ENCODE results near the gene SPDYC. TPM values are rescaled to one million over a fixed set of nuclear protein-coding genes. Genes with fewer than 3 reads are reported as not detected.

The SPDYC gene, protein sequence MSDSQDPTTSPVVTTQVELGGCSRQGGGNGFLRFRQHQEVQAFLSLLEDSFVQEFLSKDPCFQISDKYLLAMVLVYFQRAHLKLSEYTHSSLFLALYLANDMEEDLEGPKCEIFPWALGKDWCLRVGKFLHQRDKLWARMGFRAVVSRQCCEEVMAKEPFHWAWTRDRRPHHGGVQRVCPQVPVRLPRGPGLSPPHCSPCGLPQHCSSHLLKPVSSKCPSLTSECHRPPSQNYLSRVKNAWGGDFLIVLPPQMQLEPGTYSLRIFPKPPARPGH
- not detected for total RNA-seq
- not detected for polyA plus RNA-seq
- total RNA-seq, result 0 reads per million in 6 experiments

- ATAC-seq, result no peak
- Mint-ChIP-seq H3K36me3 (no peaks in the 10 kb centered on the region), H3K27ac (peak within 1 kb of the TSS in 5 of 10 donors; percentile 47 to 71 (median 63)), H3K9me3 (no peaks in the 10 kb centered on the region), H3K27me3 (no peaks in the 10 kb centered on the region), H3K4me1 (peaks cover 0 to 10% (median 0%) of the 10 kb centered on the region in 4 donors), H3K4me3 (no peak within 1 kb of the TSS)
- POLR2A ChIA-PET, result no interaction called here
- DNase-seq, result no peak
Observed at GRCh38 chr11:65170058-65170534, at the start of gene SPDYC. Gene SPDYC, plus strand, starts transcription at chr11:65170233. Its CDS starts 1,125 bp downstream, at chr11:65171358.

DNA sequence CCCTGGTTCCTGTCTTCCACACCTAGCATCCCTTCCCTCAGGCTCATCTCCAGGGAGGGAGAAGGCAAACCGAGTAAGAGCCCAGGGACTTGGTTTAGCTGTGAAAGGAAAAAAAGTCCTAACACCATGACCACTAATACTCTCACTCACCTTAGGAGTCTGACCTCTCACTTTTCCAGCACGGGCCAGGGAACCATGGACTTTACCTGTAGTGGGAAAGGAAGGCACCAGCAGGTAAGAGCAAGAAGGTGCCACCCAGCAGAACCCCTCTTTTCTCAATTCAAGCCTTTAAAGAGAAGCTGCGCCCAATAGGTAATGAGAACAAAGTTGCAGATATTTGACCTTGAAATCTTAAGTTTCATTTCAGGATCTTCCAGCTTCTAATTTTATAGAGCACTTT, 49.2 kb upstream of the SPDYC start:
- peaks cover 3 to 58% (median 6%) of the 10 kb centered on the region in 3 donors for H3K36me3 Mint-ChIP-seq
- H3K27me3 Mint-ChIP-seq, result no peaks in the 10 kb centered on the region
- no peaks in the 10 kb centered on the region for H3K9me3 Mint-ChIP-seq
- ATAC-seq (no peak), DNase-seq (peak in 1 of 10 donors; percentile 0)
- POLR2A ChIA-PET, result interaction anchor here (0.5 to 7.5 kb wide), 17 partner anchors 10 to 1135 kb away, joined by 3 to 135 read pairs (median 12); partner anchors contain the start of genes ARL2, CAPN1, CDCA5 and POLA2
- peaks cover 19 to 60% (median 48%) of the 10 kb centered on the region in 4 donors for H3K4me1 Mint-ChIP-seq
- peak overlapping the region; percentile 96 to 100 (median 98) for H3K4me3 Mint-ChIP-seq
- H3K27ac Mint-ChIP-seq, result peak overlapping the region; percentile 98 to 100 (median 100)

DNA sequence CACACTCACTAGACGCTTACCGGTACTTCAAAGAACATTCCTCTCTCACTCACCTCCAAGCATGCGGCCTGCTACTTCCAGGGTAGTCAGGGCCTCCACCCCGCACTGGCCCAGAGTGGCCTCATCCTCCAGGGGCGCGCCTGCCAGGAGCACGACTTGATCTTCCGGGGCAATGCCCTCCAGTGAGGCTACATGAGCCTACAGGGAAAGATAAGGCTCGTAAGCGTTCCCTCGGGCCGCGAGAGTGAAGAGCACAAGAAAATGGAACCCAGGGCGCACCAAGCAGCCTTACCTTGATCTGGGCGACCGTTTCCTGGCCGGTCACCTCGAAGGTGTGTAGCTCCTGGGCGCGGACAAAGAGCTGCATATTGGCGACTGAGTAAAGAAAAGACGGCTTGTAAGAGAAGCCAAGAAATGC, 48.6 kb upstream of the SPDYC start:
- Mint-ChIP-seq H3K27me3 (no peaks in the 10 kb centered on the region), H3K27ac (peak overlapping the region; percentile 98 to 100 (median 100)), H3K9me3 (no peaks in the 10 kb centered on the region), H3K36me3 (peaks cover 3 to 63% (median 6%) of the 10 kb centered on the region in 3 donors), H3K4me3 (peak overlapping the region; percentile 96 to 100 (median 98)), H3K4me1 (peaks cover 19 to 59% (median 45%) of the 10 kb centered on the region in 4 donors)
- POLR2A ChIA-PET, result interaction anchor here (0.6 to 7.5 kb wide), 27 partner anchors 10 to 454 kb away, joined by 3 to 135 read pairs (median 6); partner anchors contain the start of genes ARL2, CAPN1, CDCA5 and DPF2
- ATAC-seq (no peak), DNase-seq (peak in 3 of 10 donors; percentile 9 to 36 (median 26))

GRCh38 chr11:65121865-65122696, 48.0 kb upstream of the SPDYC start, which contains the start of the genes FAU and MRPL49:
Gene FAU, minus strand, starts transcription at chr11:65122134. Its CDS starts 321 bp downstream, at chr11:65121813.
Gene MRPL49, plus strand, starts transcription at chr11:65122321. Its CDS starts 26 bp downstream, at chr11:65122347.
- ATAC-seq, result peak; percentile 80 to 83
- Mint-ChIP-seq H3K4me3 (peak within 1 kb of the TSS; percentile 96 to 100 (median 98)), H3K4me1 (peaks cover 16 to 54% (median 41%) of the 10 kb centered on the region in 4 donors), H3K27ac (peak within 1 kb of the TSS; percentile 98 to 100 (median 100)), H3K36me3 (peaks cover 3 to 66% (median 6%) of the 10 kb centered on the region in 3 donors), H3K27me3 (no peaks in the 10 kb centered on the region), H3K9me3 (no peaks in the 10 kb centered on the region)
- POLR2A ChIA-PET, result interaction anchor here (0.5 to 7.5 kb wide), 34 partner anchors 9 to 776 kb away, joined by 3 to 135 read pairs (median 5); partner anchors contain the start of genes ARL2, CAPN1, CDCA5 and DPF2
- peak; percentile 89 to 99 (median 98) for DNase-seq

GRCh38 chr11:65124480-65125196, 45.4 kb upstream of the SPDYC start:
- POLR2A ChIA-PET, result interaction anchor here (1.5 to 7.5 kb wide), 3 partner anchors 11 to 28 kb away, joined by 5 to 135 read pairs (median 101); partner anchors contain the start of genes SYVN1, TM7SF2 and VPS51
- Mint-ChIP-seq H3K36me3 (peaks cover 0 to 68% (median 5%) of the 10 kb centered on the region in 3 donors), H3K27ac (peak overlapping the region in 7 of 10 donors; percentile 20 to 90 (median 68)), H3K9me3 (no peaks in the 10 kb centered on the region), H3K4me3 (peak overlapping the region in 8 of 10 donors; percentile 16 to 64 (median 35)), H3K27me3 (no peaks in the 10 kb centered on the region), H3K4me1 (peaks cover 11 to 38% (median 32%) of the 10 kb centered on the region in 4 donors)
- ATAC-seq (no peak), DNase-seq (no peak)

DNA sequence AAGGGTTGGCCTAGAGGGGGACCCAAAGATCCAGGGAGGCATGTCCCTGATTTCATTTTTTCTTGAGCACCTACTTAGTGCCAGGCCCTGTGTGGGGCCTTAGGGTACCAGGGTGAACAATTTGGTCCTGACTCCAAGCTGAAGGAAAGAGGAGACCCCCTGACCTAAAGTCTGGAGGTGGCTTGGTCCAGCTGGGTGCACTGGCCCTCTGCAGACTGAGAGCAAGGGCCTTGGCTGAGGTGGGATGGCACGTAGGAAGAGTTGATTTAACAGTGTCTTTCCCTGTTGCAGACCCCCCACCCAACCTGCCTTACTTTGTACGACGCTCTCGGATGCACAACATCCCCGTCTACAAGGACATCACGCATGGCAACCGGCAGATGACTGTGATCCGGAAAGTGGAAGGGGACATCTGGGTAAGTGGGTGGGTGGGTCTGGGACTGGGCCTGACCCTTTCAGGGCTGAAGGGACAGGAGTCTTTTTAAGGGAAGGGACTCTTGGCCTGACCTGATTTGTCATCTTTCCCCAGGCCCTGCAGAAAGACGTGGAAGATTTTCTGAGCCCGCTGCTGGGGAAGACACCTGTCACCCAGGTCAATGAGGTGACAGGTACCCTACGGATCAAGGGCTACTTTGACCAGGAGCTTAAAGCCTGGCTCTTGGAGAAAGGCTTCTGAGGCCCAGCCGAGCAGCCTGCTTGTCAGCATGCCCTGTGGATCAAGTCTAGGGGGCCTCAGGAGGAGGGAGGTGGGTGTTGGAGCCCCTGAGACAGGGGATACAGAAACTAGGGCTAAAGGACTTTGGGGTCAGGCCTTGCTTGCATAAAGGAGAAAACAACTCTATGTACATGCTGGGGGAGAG, 44.6 kb upstream of the SPDYC start:
- peaks cover 11 to 34% (median 30%) of the 10 kb centered on the region in 4 donors for H3K4me1 Mint-ChIP-seq

GRCh38 chr11:65126624-65127274, 43.3 kb upstream of the SPDYC start:
- H3K27ac Mint-ChIP-seq, result peak overlapping the region in 2 of 10 donors; percentile 57 to 65

More for the DNA sequence above, 44.6 kb upstream of the SPDYC start:
- POLR2A ChIA-PET, result interaction anchor here (0.5 to 7.5 kb wide), 5 partner anchors 10 to 111 kb away, joined by 3 to 135 read pairs (median 6); partner anchors contain the start of genes ARL2, SYVN1, TM7SF2 and VPS51
- no peak for ATAC-seq
- DNase-seq, result no peak
- Mint-ChIP-seq H3K27me3 (no peaks in the 10 kb centered on the region), H3K9me3 (no peaks in the 10 kb centered on the region), H3K4me3 (peak overlapping the region in 2 of 10 donors; percentile 2 to 20), H3K27ac (peak overlapping the region in 2 of 10 donors; percentile 68 to 70), H3K36me3 (peaks cover 0 to 68% (median under 1%) of the 10 kb centered on the region in 3 donors)

GRCh38 chr11:65127473-65128181, 42.4 kb upstream of the SPDYC start:
- Mint-ChIP-seq H3K4me3 (no peak overlapping the region), H3K9me3 (no peaks in the 10 kb centered on the region), H3K27ac (no peak overlapping the region), H3K4me1 (peaks cover 5 to 30% (median 16%) of the 10 kb centered on the region in 4 donors), H3K36me3 (peaks cover 0 to 67% (median 0%) of the 10 kb centered on the region in 3 donors), H3K27me3 (no peaks in the 10 kb centered on the region)
- ATAC-seq (no peak), DNase-seq (no peak)
- POLR2A ChIA-PET, result interaction anchor here (1.4 to 2.1 kb wide), 2 partner anchors 11 to 16 kb away, joined by 4 to 7 read pairs; partner anchors contain the start of genes TM7SF2 and ZNHIT2

More at GRCh38 chr11:65126624-65127274, 43.3 kb upstream of the SPDYC start:
- no peak overlapping the region for H3K4me3 Mint-ChIP-seq
- no peak for DNase-seq
- H3K27me3 Mint-ChIP-seq, result no peaks in the 10 kb centered on the region
- no peaks in the 10 kb centered on the region for H3K9me3 Mint-ChIP-seq
- peaks cover 0 to 69% (median 0%) of the 10 kb centered on the region in 3 donors for H3K36me3 Mint-ChIP-seq
- peaks cover 8 to 30% (median 20%) of the 10 kb centered on the region in 4 donors for H3K4me1 Mint-ChIP-seq
- no peak for ATAC-seq
- POLR2A ChIA-PET, result interaction anchor here (0.9 to 7.5 kb wide), 5 partner anchors 9 to 348 kb away, joined by 3 to 135 read pairs (median 4); partner anchors contain the start of genes ARL2, SYVN1, TM7SF2 and ZNHIT2

- H3K4me3 Mint-ChIP-seq, result no peak overlapping the region
- no peaks in the 10 kb centered on the region for H3K9me3 Mint-ChIP-seq
- H3K27ac Mint-ChIP-seq, result peak overlapping the region in 3 of 10 donors; percentile 8 to 22 (median 9)
- no peak for ATAC-seq
- peaks cover 0 to 70% (median 0%) of the 10 kb centered on the region in 3 donors for H3K36me3 Mint-ChIP-seq
- no peak for DNase-seq
- peaks cover 10 to 33% (median 17%) of the 10 kb centered on the region in 4 donors for H3K4me1 Mint-ChIP-seq
- no peaks in the 10 kb centered on the region for H3K27me3 Mint-ChIP-seq
- POLR2A ChIA-PET, result interaction anchor here (2.1 kb wide), 1 partner anchor 12 kb away, joined by 7 read pairs; the partner anchor contains the start of gene ZNHIT2
Observed at GRCh38 chr11:65128182-65129145, 41.6 kb upstream of the SPDYC start.

Data from naive thymus-derived CD8-positive, alpha-beta T cell (primary cell).